Hypothalamus (tissue), 51 donors: ENCODE measurements around the gene FGF4.

Source experiments
- DNase-seq, 51 donors: peaks; one replicate each; lab custom pipeline; 2025; lab: John Stamatoyannopoulos, UW

FGF4 gene, protein sequence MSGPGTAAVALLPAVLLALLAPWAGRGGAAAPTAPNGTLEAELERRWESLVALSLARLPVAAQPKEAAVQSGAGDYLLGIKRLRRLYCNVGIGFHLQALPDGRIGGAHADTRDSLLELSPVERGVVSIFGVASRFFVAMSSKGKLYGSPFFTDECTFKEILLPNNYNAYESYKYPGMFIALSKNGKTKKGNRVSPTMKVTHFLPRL

DNA sequence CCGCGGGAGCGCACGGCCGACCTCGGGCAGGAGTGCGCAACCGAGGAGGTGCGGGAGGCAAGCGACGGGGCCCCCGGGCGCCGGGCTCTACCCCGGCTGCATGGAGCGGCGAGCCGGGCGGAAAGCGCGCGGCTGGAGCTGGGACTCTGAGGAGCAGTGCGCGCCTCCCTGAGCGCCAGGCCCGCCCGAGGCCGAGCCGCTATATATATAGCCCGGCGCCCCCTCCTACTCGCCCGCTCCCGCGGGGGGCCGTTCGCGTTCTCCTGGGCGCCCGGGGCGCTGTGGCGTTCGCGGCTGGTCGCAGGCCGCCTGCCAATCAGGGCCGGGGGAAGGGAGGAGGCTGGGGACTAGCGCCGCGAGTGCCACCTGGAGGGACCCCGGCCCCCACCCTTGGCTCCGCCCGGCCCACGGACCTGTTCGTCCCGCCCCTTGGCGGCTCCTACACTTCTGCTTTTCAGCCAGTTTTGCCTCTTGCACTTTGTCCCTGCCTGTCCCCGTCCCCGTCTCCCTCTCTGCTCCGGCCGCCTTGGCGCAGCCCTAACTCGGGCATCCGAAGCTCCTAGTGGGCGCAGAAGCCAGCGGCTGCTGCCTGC lies at the start of gene FGF4:
Gene FGF4, minus strand, starts transcription at position 179 of the 593 bp plus-strand sequence. CDS start 257 bp downstream, outside the sequence.
- DNase-seq: no peak

DNA sequence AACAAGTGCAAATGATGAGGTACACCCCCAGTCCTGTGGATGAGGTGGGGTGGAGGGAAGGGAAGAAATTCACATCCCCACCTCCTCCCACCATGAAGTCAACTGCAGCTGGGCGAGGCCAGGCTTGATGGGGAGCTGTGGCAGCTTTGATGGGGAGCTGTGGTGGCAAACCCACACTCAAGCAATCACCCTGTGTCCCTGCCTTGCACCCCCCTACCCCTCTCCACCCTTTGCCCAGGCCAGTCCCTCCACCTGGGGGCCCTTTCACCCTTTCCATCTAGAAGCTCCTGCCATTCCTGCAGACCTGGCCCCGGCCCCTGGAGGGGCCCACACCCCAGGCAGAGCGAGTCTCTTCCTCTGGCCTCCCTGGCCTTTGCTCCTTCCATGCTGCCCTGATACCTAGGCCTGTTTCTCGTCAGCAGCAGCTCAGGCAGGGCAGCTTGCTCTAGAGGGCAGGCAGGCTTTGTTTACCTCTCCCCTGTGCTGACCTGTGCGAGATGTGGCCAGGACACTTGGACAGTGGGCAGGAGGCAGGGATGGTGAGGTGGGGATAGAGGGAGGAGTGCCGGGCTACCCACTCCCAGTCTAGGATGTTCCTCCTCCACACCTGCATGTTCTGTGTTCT lies 48.6 kb upstream of the FGF4 start:
- no peak for DNase-seq

DNA sequence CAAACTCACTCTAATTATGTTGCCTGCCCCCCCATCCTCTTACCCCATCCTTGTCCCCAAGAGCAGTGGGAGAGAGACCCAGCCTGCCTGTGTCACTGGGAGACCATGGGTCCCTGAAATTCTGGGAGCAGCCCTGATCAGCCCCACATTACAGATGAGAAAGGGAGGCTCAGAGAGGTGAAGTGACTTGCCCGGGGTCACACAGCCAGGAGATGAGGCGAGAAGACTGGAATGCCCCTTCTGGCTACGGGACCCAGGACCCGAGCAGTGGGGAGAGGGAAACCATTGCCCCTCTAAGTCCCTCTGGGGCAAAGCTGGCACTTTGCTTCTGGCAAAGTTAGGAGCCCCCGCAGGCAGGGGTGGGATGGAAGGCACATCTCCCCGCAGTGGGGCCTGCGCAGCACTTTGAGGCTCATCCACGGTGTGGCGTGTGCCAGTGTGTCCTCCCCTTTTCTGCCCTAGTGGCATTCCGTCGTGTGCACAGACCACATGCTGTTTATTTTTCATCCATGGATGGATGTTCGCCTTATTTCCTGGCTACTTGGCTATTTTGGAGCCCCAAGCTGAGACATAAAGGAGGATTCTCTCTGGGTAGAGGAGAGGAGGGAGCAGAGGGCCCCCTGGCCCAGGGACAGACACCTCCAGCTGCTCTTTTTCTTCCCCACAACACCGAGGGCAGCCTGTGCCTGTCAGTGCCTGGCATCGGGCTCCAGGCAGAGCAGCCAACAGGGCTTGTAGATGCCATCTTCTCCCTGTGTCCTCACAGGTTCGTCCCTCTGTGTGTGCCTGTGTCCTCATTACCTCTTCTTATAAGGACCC lies 47.7 kb upstream of the FGF4 start:
- no peak for DNase-seq

DNA sequence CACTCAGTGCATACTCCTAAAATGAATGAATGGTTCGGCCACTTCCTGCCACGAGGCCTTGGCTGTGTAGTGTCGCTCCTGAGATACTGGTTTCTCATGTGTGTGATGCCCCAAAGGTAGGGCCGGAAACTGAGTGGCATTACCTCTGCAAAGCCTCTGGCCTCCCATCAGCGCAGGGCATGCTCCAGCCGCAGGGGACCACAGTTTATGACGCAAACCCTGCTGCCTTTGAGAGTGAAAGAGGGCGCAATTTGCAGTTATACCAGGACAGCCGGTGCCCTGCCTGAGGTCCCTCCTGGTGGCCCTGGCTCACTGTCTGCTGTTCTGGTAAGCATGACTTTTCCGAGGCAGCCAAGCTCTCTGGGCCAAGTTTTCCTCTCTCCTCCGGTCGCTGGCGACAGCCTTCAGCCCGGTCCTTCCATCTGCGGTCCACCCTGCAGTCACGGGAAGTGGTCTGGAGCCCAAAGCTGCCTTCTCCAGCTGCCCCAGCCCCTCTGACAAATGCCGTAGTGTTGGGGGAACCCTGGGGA lies 46.4 kb upstream of the FGF4 start:
- DNase-seq: no peak

DNA sequence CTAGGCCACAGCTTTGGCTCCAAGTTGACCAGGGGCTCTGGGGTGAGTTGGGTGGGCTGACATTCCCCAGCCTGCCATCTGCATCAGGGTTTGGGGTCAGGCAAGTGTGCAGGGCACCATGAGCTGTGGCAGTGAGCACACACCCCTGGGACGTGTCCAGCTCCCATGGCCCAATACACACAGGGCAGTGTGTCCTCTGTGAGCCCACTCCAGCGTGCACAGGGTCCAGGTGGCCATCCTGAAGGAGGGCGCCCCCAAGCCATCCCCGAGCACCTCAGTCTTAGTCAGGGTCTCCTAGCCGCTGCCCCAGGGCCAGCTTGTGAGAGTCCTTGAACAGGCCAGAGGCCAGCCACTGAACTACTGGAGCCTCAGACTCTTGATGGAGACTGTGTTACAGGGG lies 45.3 kb upstream of the FGF4 start:
- DNase-seq: no peak

DNA sequence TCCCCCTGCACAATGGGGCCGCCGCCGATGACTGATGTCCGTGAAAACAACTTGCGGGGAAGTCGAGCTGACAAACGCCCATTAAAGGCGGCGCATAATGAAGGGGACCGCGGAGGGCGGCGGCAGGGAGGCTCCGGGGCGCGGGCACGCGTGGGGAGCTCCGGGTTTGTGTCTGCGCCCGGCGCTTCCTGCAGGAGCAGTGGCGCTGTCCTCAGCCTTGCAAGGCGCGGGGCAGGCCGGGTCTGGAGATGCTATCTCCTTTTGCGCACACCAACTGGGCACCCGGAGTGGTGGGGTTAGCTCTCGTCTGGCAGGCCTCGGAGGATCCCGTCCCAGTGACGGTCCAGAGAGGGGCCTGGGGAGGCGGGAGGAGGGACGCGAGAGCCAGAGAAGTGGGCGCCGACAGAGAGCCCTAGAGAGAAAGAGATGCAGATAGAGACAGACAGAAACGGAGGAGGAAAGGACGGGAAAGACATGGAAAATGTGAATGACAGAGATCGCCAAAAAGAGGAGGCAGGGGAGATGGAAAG lies 44.5 kb upstream of the FGF4 start:
- no peak for DNase-seq

DNA sequence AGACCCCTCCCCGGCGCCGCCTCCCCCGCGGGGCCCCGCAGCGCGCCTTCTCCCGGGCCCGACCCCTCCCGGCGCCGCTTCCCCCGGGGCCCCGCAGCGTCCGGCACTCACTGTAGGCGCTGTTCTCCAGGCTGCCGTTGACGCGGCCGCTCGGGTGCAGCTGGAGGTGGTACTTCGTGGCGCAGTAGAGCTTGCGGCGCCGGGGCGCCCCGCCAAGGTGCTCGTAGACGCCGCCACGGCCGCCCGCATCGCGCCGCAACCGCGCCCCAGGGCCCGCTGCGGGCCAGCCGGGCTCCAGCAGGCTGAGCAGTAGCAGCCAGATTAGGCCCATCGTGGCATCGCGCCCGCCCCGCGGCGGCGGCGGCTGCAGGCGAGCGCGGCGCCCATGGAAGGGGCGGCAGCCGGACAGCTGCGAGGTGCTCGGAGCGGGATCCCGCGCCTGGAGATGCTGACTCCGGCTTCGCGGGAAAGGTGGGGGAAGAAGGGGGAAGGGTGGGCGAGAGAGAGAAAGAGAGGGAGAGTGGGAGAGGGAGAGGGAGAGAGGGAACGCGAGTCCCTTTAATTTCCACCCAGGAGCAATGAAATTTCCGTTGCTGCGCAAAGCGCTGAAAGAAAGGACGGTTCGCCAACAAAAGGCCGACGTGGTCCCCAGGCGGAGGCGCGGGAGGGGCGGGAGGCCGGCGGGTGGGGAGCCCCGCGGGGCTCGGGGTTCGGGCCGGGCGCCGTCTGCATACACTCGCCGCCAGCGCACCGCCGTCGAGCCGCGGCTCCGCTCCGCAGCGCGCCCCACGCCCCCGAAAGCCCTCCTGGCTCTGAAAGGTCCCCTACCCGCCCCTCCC lies 43.7 kb upstream of the FGF4 start, which contains the start of gene FGF3:
Gene FGF3, minus strand, starts transcription at position 814 of the 839 bp plus-strand sequence. Its CDS starts 483 bp downstream, at position 331.
- no peak for DNase-seq

DNA sequence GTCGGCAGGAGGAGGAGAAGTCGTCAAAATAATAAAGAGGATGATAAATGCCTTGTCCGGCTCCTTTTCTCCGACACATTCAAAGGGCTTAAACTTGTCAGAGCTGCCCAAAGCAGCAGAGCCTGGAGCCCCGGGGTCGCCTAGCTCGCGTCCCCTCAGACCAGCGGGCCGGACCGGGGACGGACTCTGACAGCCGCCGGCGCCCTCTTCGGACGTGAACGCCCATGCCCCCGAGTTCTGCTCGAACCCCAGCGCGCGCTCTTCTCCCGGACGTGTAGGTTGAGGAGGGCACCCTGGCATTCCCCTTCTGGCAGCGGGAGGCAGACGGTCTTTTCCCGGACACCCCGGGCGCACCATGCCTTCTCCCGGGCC lies 43.1 kb upstream of the FGF4 start:
- no peak for DNase-seq

DNA sequence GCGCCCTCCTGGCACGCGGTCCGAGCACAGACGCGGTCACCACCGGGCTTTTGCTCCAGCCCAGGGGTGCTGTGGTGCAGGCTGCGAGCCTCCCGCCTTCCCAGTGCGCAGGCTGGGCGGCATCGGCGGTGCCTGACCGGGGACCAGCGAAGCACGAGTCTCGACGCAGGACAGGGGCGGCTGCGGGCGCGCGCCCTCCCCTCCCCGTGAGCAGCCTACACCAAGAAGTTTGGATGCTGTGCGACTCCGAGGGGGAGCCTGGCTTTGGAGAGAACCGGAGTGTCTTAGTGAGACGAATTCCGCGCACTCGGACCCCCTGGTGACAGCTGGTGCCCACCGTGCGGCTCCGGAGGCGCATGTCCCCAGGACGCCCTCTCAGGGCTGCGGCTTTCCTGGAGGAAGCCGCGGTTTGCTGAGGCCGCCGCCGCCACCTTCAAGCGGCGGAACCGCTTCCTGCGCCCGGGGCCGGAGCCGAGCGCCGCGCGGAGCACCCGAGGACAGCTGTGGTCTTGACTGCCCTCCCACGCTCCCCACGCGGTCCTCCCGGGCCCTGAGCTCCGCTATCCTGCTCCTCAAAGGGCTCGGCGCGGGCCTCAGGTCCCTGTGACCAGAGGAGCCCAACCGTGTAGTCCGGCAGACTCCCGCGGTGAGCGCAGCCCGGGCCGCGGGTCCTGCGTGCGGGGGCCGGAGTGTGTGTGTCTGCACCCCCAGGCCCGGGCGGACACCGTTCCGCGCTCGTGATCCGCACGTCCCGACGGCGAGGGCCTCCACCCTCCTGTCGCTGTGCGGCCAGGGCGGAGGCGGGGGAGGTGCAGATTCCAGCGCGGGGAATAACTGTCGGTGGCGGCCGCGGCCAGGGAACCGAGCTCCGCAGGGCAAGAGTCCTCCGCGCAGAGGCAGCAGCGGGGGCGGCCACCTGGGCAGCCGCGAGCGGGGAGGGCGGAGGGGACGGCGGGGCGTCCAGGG lies 42.4 kb upstream of the FGF4 start:
- no peak for DNase-seq

DNA sequence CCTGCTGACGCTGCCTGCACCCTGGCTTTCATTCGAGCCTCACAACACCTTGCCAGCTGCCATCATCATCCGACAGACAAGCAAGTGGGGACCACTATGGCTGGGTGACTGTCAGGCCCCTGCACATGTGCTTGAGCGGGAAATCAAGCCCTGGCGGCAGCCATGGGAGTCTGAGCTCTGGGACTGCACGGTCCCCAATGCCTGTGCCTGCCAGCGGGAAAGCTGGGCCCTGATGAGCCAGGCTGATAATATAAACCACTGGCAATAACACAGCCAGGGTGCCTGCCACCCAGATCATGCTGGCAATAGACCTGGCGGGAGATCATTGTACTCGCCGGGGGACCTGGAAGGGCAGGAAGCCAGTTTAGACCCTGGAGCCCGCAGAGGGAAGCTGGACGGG lies 41.5 kb upstream of the FGF4 start:
- DNase-seq: no peak

DNA sequence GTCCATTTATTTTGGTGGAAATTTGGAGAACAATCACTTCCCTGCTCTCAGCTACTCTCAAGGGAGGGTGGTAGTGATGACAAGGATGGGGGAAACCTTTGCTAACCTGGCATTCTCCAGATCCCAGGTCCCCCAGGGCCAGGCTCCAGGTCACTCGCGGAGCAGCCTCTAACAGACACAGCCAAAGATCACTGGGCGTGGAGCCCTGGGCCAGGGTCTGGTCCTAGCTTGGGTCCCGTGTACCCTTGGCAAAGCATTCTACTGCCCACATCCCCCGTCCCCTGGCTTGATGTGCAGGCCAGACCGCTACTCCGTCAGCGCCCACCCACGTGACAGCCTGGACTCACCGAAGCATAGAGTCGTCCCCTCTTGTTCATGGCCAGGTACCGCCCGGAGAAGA lies 40.8 kb upstream of the FGF4 start:
- no peak for DNase-seq

DNA sequence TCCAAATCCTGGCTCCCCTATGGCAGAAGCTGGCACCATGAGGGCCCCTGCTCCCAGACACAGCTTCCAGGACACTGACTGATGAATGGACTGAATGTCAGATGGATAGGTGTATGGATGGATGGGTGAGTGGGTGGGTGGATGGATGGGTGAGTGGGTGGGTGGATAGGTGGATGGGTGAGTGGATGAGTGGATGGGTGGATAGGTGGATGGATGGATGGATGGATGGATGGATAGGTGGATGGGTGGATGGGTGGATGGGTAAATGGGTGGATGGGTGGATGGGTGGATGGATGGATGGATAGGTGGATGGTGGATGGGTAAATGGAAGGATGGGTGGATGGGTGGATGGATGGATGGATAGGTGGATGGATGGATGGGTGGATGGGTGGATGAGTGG lies 39.8 kb upstream of the FGF4 start:
- no peak for DNase-seq

DNA sequence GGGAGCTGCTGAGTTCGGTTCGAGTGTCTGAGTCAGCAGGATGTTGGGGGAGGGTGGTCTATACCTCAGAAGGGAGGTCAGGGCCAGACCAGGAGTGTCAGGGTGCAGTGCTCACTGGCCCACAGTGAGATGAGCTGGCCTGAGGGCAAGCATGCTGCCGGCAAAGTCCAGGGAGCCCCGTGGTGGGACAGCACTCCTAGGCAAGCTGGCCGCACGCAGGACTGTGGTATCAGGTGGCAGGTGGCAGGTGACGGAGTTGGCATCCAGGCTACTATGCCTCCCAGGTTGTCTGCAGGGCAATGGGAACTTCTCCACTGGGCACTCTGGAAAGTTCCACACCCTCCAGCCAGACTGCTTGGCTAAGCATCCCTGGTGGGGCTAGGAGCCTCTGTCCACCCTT lies 39.3 kb upstream of the FGF4 start:
- no peak for DNase-seq

DNA sequence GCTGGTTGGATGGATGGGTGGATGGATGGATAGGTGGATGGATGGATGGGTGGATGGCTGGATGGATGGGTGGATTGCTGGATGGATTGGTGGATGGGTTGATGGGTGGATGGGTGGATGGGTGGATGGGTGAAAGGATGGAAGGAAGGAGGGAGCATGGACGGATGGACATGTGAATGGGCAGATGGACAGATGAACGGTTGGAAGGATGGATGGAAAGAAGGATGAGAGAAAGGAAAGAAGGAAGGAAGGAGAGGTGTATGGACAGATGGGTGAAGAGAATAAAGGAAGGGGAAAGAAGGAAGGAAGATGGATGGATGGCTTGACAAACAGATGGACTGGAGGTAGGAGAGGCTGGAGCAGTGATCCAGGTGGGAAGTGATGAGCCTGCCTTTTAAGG lies 38.7 kb upstream of the FGF4 start:
- DNase-seq: no peak

DNA sequence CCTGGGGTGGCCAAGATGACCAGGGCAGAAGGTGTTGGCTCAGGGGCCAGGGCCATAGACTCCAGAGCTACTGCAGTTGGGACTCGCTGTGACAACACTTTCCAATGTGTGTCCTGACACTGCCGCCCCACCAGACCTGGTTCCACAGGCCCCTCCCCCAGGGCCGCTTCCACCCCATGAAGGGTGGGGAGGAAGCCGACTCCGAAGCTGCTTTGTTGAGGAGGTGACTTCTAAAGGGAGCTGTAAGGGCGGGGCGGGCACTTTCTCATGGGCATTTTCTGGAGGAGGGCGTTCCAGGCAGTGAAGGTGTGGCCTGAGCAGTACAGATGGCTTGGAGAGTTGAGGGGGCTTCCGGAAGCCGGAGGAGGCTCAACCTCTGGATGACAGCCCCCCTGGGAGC lies 37.8 kb upstream of the FGF4 start:
- DNase-seq: no peak

DNA sequence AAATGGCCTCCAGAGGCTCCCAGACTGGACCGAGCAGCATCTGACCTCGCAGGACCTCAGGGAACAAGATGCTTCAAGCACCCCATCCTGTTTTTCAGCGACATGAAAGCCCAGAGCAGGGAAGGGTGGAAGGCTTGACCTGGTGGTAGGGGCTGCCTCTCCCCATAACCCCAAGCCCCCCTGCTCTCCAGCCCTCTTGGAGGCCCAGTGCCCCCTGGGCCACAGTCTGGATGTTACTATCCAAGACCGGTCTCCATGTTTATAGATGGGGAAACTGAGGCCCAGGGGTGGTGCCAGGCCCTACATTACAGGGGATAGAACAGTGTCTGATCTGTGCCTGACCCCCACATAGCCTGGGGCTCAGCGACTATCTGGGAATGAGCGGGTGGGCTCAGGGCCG lies 37.1 kb upstream of the FGF4 start:
- no peak for DNase-seq

DNA sequence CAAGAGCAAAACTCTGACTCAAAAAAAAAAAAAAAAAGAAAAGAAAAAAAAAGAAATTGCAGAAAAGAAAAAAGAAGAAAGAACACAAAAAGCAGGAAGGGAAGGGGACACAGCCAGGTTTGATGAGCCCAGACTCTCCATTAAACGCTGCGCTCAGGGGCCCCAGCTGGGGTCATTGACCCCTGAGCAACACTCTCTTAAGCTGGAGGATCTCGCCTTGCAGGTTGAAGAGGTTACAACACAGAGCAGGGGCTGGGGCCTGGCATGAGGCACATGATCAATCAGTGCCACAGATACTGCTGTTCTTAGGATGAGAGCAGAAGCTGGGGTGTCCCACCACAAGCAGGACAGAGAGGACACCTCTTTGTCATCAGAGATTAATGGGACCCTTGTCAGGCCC lies 36.3 kb upstream of the FGF4 start:
- DNase-seq: no peak

DNA sequence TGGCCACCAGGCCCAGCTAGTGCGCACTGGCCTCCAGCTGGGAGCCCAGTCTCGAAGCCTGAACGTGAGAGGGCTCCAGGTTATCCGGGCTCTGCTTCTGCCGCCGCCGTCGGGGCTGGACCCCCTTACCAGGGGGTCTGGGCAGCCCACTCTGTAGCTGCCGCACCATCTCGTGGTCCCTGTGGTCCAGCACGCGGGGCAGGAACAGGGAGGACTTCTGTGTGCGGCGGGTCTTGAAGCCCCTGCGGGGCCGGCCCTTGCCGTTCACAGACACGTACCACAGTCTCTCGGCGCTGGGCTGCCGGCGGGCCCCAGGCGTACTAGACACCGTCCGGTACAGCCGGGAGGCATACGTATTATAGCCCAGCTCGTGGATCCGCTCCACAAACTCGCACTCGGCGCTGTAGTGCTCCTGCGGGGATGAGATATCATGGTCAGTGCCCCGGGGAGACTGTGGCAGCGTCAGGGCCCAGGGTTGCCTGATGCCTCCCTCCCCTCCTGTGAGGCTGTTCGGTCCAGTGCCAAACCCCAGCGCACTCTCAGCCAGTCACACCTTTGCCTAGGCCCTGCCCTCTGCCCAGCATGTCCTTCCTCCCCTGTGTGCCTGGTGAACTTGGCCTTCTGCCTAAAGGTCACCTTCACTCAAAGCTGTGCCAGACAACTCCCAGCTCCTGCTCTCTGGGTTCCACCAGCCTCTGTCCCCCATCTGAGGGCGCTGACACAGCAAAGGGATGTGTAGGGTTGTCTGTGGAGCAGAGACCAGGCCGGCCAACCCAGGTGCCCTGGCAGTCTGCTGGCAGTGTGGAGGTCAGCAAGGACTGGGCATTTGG lies 35.4 kb upstream of the FGF4 start:
- no peak for DNase-seq
